Limb (tissue), 2 donors: Measurements from ENCODE around the gene SHC2.
"Not testable (repeated sequence)": the region's sequence is repeated elsewhere in the genome, so short reads cannot be mapped to it uniquely, and the experiment has no call there.

Source experiments
- DNase-seq, 2 donors: peaks; one replicate each; pipeline ENCODE4 v3.0.0-alpha.2; 2016; ENCODE audit errors: extremely low spot score in 2 of 2

The SHC2 gene

GRCh38 chr19:493391-494170 is 32.7 kb upstream of the SHC2 start:
- DNase-seq, result peak in 1 of 2 donors; percentile 26

GRCh38 chr19:492091-492531 is 31.3 kb upstream of the SHC2 start:
- no peak for DNase-seq

- peak in 1 of 2 donors; percentile 60 for DNase-seq
These were observed 30.4 kb upstream of the SHC2 start for GRCh38 chr19:491146-491741.

GRCh38 chr19:489418-490196 is 28.8 kb upstream of the SHC2 start:
- peak in 1 of 2 donors; percentile 62 for DNase-seq

- peak; percentile 92 to 97 for DNase-seq
These were observed 27.9 kb upstream of the SHC2 start for GRCh38 chr19:488505-489417.

GRCh38 chr19:485583-486236 is 24.9 kb upstream of the SHC2 start:
- DNase-seq, result no peak

GRCh38 chr19:485077-485476 is 24.2 kb upstream of the SHC2 start:
- DNase-seq, result no peak

- no peak for DNase-seq
These were observed 23.7 kb upstream of the SHC2 start for GRCh38 chr19:484494-484893.

- no peak for DNase-seq
These were observed 22.7 kb upstream of the SHC2 start for GRCh38 chr19:483332-484072.

- DNase-seq, result no peak
These were observed 21.6 kb upstream of the SHC2 start for GRCh38 chr19:482186-483041.

GRCh38 chr19:481100-481499 is 20.3 kb upstream of the SHC2 start:
- DNase-seq, result not testable (repeated sequence)

GRCh38 chr19:480016-480855 is 19.4 kb upstream of the SHC2 start:
- DNase-seq, result peak; percentile 69 to 75

- no peak for DNase-seq
These were observed 18.1 kb upstream of the SHC2 start for GRCh38 chr19:478976-479375.

GRCh38 chr19:478236-478903 is 17.5 kb upstream of the SHC2 start:
- DNase-seq, result peak in 1 of 2 donors; percentile 48

GRCh38 chr19:475360-475759 is 14.5 kb upstream of the SHC2 start:
- DNase-seq, result no peak

GRCh38 chr19:474126-475078 is 13.6 kb upstream of the SHC2 start:
- DNase-seq, result no peak
